ENCODE results near the gene SSC5D. TPM values are rescaled to one million over a fixed set of nuclear protein-coding genes. Genes with fewer than 3 reads are reported as not detected.

Gene SSC5D
- total and polyA plus RNA-seq, 9 of the 15 experiments (the other 6 are each of a cell fraction or from before 2014, with no cell fraction given), result 0.04 to 0.71 (median 0.14) TPM; not detected in 2

GRCh38 chr19:55443824-55444480 is 44.3 kb upstream of the SSC5D start (continued):
- no peak for TF ChIP-seq HMG20B (CRISPR knock-in tag; IDR thresholded peaks at IDR 0.05)
- TF ChIP-seq TAL1 (IDR thresholded peaks at IDR 0.05), result peak; percentile 78
- 0 out of 2 replicates have a peak, but pooled peaks have one; percentile 15 for TF ChIP-seq GATA2 (CRISPR knock-in tag; IDR thresholded peaks at IDR 0.05)
- TF ChIP-seq STAT5B (CRISPR knock-in tag; IDR thresholded peaks at IDR 0.05), result no peak
- no peak for TF ChIP-seq ZNF79 (CRISPR knock-in tag; IDR thresholded peaks at IDR 0.05; ENCODE audit: low read depth)
- no peak for TF ChIP-seq GATAD2B (IDR thresholded peaks at IDR 0.05; ENCODE audit: borderline replicate concordance)
- no peak for TF ChIP-seq SMARCC2 (IDR thresholded peaks at IDR 0.05; ENCODE audit: low read depth)
- TF ChIP-seq TRIM24 (IDR thresholded peaks at IDR 0.05), result peak in 1 of 2 experiments; percentile 63; a peak in 1 of 4 replicates
- 0 out of 2 replicates have a peak, but pooled peaks have one; percentile 38 for TF ChIP-seq PML (IDR thresholded peaks at IDR 0.05; ENCODE audit: low read length)
- TF ChIP-seq EWSR1 (IDR thresholded peaks at IDR 0.05; ENCODE audit: borderline replicate concordance, low read depth, partially characterized antibody), result no peak
- no peak for TF ChIP-seq SNAPC5 (CRISPR knock-in tag; IDR thresholded peaks at IDR 0.05)
- TF ChIP-seq SREBF1 (IDR thresholded peaks at IDR 0.05; ENCODE audit: borderline replicate concordance, low read depth, low read length), result no peak
- TF ChIP-seq HCFC1 (IDR thresholded peaks at IDR 0.05; ENCODE audit: low read depth, low read length), result no peak
- TF ChIP-seq ZNF324 (CRISPR knock-in tag; IDR thresholded peaks at IDR 0.05), result no peak
- TF ChIP-seq NR2C1 (IDR thresholded peaks at IDR 0.05), result no peak
- TF ChIP-seq NR2C1 (tag; IDR thresholded peaks at IDR 0.05), result no peak
- TF ChIP-seq HNRNPLL (IDR thresholded peaks at IDR 0.05; ENCODE audit: low read depth, low read length, poor library complexity, severe bottlenecking), result no peak
- no peak for TF ChIP-seq MAFK (IDR thresholded peaks at IDR 0.05; ENCODE audit: low read length)
- TF ChIP-seq TRIM25 (IDR thresholded peaks at IDR 0.05; ENCODE audit: borderline replicate concordance), result no peak
- no peak for TF ChIP-seq TEAD2 (tag; IDR thresholded peaks at IDR 0.05)
- peak; percentile 29; the same call in 1 of the 2 replicates for TF ChIP-seq EP300 (IDR thresholded peaks at IDR 0.05; ENCODE audit: low read length)
- TF ChIP-seq FOXA3 (CRISPR knock-in tag; conservative IDR thresholded peaks at IDR 0.05 in 1 of 2, IDR thresholded peaks at IDR 0.05 in 1 of 2), result no peak
- TF ChIP-seq ZNF277 (CRISPR knock-in tag; IDR thresholded peaks at IDR 0.05; ENCODE audit: borderline replicate concordance), result no peak
- TF ChIP-seq ID3 (CRISPR knock-in tag; IDR thresholded peaks at IDR 0.05), result no peak
- no peak for TF ChIP-seq ID3 (tag; IDR thresholded peaks at IDR 0.05)
